Measurements from ENCODE around the gene RFX4.
"Not testable (repeated sequence)": the region's sequence is repeated elsewhere in the genome, so short reads cannot be mapped to it uniquely, and the experiment has no call there.

The RFX4 gene

GRCh38 chr12:106648736-106649135 is 65.9 kb downstream of the RFX4 start:
- FAIRE-seq, result no peak

- FAIRE-seq, result no peak
Measured at GRCh38 chr12:106651552-106651951, 68.7 kb downstream of the RFX4 start.

- FAIRE-seq, result no peak
Measured at GRCh38 chr12:106652510-106653015, 69.8 kb downstream of the RFX4 start.

- FAIRE-seq, result no peak
Measured at GRCh38 chr12:106655577-106655976, 72.8 kb downstream of the RFX4 start.

- no peak for FAIRE-seq
Measured at GRCh38 chr12:106657488-106657887, 74.7 kb downstream of the RFX4 start.

- no peak for FAIRE-seq
Measured at GRCh38 chr12:106663385-106663784, 80.6 kb downstream of the RFX4 start.

GRCh38 chr12:106669216-106669615 is 86.4 kb downstream of the RFX4 start:
- FAIRE-seq, result no peak

GRCh38 chr12:106670131-106670530 is 87.3 kb downstream of the RFX4 start:
- no peak for FAIRE-seq

- FAIRE-seq, result no peak
Measured at GRCh38 chr12:106671840-106672239, 89.0 kb downstream of the RFX4 start.

- FAIRE-seq, result no peak
Measured at GRCh38 chr12:106672314-106673025, 89.7 kb downstream of the RFX4 start.

- FAIRE-seq, result no peak
Measured at GRCh38 chr12:106673141-106673540, 90.3 kb downstream of the RFX4 start.

GRCh38 chr12:106675651-106676435 is 93.0 kb downstream of the RFX4 start:
- FAIRE-seq, result no peak

- no peak for FAIRE-seq
Measured at GRCh38 chr12:106679574-106679973, 96.8 kb downstream of the RFX4 start.

GRCh38 chr12:106680280-106680679 is 97.5 kb downstream of the RFX4 start:
- no peak for FAIRE-seq

- FAIRE-seq, result no peak
Measured at GRCh38 chr12:106681210-106681609, 98.4 kb downstream of the RFX4 start.

GRCh38 chr12:106682594-106683234 is 99.9 kb downstream of the RFX4 start:
- no peak for FAIRE-seq

GRCh38 chr12:106684497-106684896 is 101.7 kb downstream of the RFX4 start:
- FAIRE-seq, result no peak

- no peak for FAIRE-seq
Measured at GRCh38 chr12:106685381-106685780, 102.6 kb downstream of the RFX4 start.

- FAIRE-seq, result no peak
Measured at GRCh38 chr12:106687672-106688071, 104.9 kb downstream of the RFX4 start.

- no peak for FAIRE-seq
Measured at GRCh38 chr12:106690569-106691305, 107.9 kb downstream of the RFX4 start.

GRCh38 chr12:106692033-106692432 is 109.2 kb downstream of the RFX4 start:
- FAIRE-seq, result not testable (repeated sequence)

- FAIRE-seq, result no peak
Measured at GRCh38 chr12:106692896-106693820, 110.4 kb downstream of the RFX4 start.

Measured in islet of Langerhans (tissue), 1 donor.